HEK293 (cell line): ENCODE measurements around the gene EBLN2.

Experiments used
- CTCF ChIA-PET: fragments of 350-600 bp; formaldehyde crosslinking; extraction: SDS; loops from one replicate; lab custom pipeline; 2021; ENCODE audit warnings: antibody characterized with exemption; lab: Yijun Ruan, JAX
- POLR2A ChIA-PET: fragments of 300-600 bp; formaldehyde crosslinking; extraction: SDS; loops from one replicate; lab custom pipeline; 2020; ENCODE audit warnings: antibody characterized with exemption, inconsistent platforms; lab: Yijun Ruan, JAX
- H3K27ac ChIP-seq: fragments of 200-500 bp; sonication (Bioruptor generic); 2 replicates; pipeline ENCODE4 v1.5.1; 2014; ENCODE audit warnings: low read depth, low read length, control low read depth, inconsistent platforms; ENCODE audit errors: extremely low read depth
- H3K36me3 ChIP-seq, 2 experiments: fragments of 200-500 bp in 1 of 2; sonication (Bioruptor generic) in 1 of 2; 1 replicate in 1 of 2; 2 replicates in 1 of 2; pipeline ENCODE4 v1.5.1; 2014 to 2017; ENCODE audit warnings: inconsistent platforms in 2 of 2, low read length in 2 of 2; ENCODE audit not compliant: control insufficient read depth in 2 of 2, insufficient read depth in 1 of 2
- H3K4me1 ChIP-seq: fragments of 200-500 bp; sonication (Bioruptor generic); 2 replicates; pipeline ENCODE4 v1.5.1; 2014; ENCODE audit warnings: mild to moderate bottlenecking, low read length, inconsistent platforms; ENCODE audit not compliant: control insufficient read depth, insufficient read depth
- H3K4me3 ChIP-seq: 2 replicates; pipeline ENCODE4 v1.5.1; 2011; ENCODE audit warnings: low read depth, mild to moderate bottlenecking, control low read depth, low read length, moderate library complexity
- H3K9me3 ChIP-seq: fragments of 200-500 bp; sonication (Bioruptor generic); 2 replicates; pipeline ENCODE4 v1.5.1; 2014; ENCODE audit warnings: low read depth, low read length, inconsistent platforms; ENCODE audit not compliant: control insufficient read depth, insufficient read depth
- ELK4 ChIP-seq: IDR thresholded peaks from 2 replicates; pipeline ENCODE4 v1.6.1; 2011; ENCODE audit warnings: mild to moderate bottlenecking, low read depth, low read length, borderline replicate concordance
- GLI4 ChIP-seq: fragments of 450-650 bp; formaldehyde crosslinking; IDR thresholded peaks from 2 replicates; pipeline ENCODE4 v1.5.1; 2016; ENCODE audit warnings: missing biosample characterization, missing genetic modification characterization
- HIC1 ChIP-seq: fragments of 450-650 bp; formaldehyde crosslinking; IDR thresholded peaks from 2 replicates; pipeline ENCODE4 v1.5.1; 2016; ENCODE audit warnings: missing biosample characterization, missing genetic modification characterization
- HOXD13 ChIP-seq: sonication (generic); formaldehyde crosslinking; IDR thresholded peaks from 2 replicates; pipeline ENCODE4 v1.8.0; 2022; ENCODE audit warnings: missing genetic modification reagents, borderline replicate concordance
- PATZ1 ChIP-seq: fragments of 450-650 bp; formaldehyde crosslinking; IDR thresholded peaks from 2 replicates; pipeline ENCODE4 v1.5.1; 2016; ENCODE audit warnings: missing biosample characterization, missing genetic modification characterization
- SCRT1 ChIP-seq: fragments of 450-650 bp; formaldehyde crosslinking; IDR thresholded peaks from 2 replicates; pipeline ENCODE4 v1.5.1; 2016; ENCODE audit warnings: missing biosample characterization, missing genetic modification characterization, borderline replicate concordance
- SCRT2 ChIP-seq: fragments of 450-650 bp; formaldehyde crosslinking; IDR thresholded peaks from 2 replicates; pipeline ENCODE4 v1.5.1; 2016; ENCODE audit warnings: missing biosample characterization, missing genetic modification characterization
- TSHZ1 ChIP-seq: fragments of 450-650 bp; formaldehyde crosslinking; IDR thresholded peaks from 2 replicates; pipeline ENCODE4 v1.5.1; 2016; ENCODE audit warnings: missing biosample characterization, missing genetic modification characterization, borderline replicate concordance
- YY1 ChIP-seq: fragments of 450-650 bp; formaldehyde crosslinking; IDR thresholded peaks from 2 replicates; pipeline ENCODE4 v1.5.1; 2018; ENCODE audit warnings: missing biosample characterization, missing genetic modification characterization
- ZBTB7A ChIP-seq: fragments of 450-650 bp; formaldehyde crosslinking; IDR thresholded peaks from 2 replicates; pipeline ENCODE4 v1.5.1; 2016; ENCODE audit warnings: low read depth, missing biosample characterization, missing genetic modification characterization
- ZFHX2 ChIP-seq: fragments of 450-650 bp; formaldehyde crosslinking; conservative IDR thresholded peaks from 2 replicates; pipeline ENCODE4 v1.5.1; 2016; ENCODE audit warnings: missing biosample characterization, missing genetic modification characterization
- ZNF10 ChIP-seq: fragments of 450-650 bp; formaldehyde crosslinking; IDR thresholded peaks from 2 replicates; pipeline ENCODE4 v1.5.1; 2017; ENCODE audit warnings: missing biosample characterization, missing genetic modification characterization
- ZNF211 ChIP-seq: fragments of 450-650 bp; formaldehyde crosslinking; IDR thresholded peaks from 2 replicates; pipeline ENCODE4 v1.5.1; 2016; ENCODE audit warnings: low read depth, missing biosample characterization, missing genetic modification characterization
- ZNF292 ChIP-seq: fragments of 450-650 bp; formaldehyde crosslinking; IDR thresholded peaks from 2 replicates; pipeline ENCODE4 v1.5.1; 2016; ENCODE audit warnings: low read depth, missing biosample characterization, missing genetic modification characterization, borderline replicate concordance
- ZNF324 ChIP-seq: fragments of 450-650 bp; formaldehyde crosslinking; IDR thresholded peaks from 2 replicates; pipeline ENCODE4 v1.5.1; 2016; ENCODE audit warnings: missing biosample characterization, missing genetic modification characterization
- ZNF433 ChIP-seq: fragments of 450-650 bp; formaldehyde crosslinking; IDR thresholded peaks from 2 replicates; pipeline ENCODE4 v1.5.1; 2016; ENCODE audit warnings: missing biosample characterization, missing genetic modification characterization, low read depth
- ZNF518A ChIP-seq: fragments of 450-650 bp; formaldehyde crosslinking; conservative IDR thresholded peaks from 2 replicates; pipeline ENCODE4 v1.5.1; 2016; ENCODE audit warnings: low read depth, missing biosample characterization, missing genetic modification characterization
- ZNF747 ChIP-seq: fragments of 450-650 bp; formaldehyde crosslinking; IDR thresholded peaks from 2 replicates; pipeline ENCODE4 v1.5.1; 2016; ENCODE audit warnings: missing biosample characterization, missing genetic modification characterization
- ZNF785 ChIP-seq: fragments of 450-650 bp; formaldehyde crosslinking; IDR thresholded peaks from 2 replicates; pipeline ENCODE4 v1.5.1; 2016; ENCODE audit warnings: missing biosample characterization, missing genetic modification characterization
- ZNF843 ChIP-seq: fragments of 450-650 bp; formaldehyde crosslinking; IDR thresholded peaks from 2 replicates; pipeline ENCODE4 v1.5.1; 2016; ENCODE audit warnings: missing biosample characterization, missing genetic modification characterization
- ZSCAN30 ChIP-seq: fragments of 450-650 bp; IDR thresholded peaks from 2 replicates; pipeline ENCODE4 v1.5.1; 2018; ENCODE audit warnings: missing biosample characterization, mild to moderate bottlenecking, missing genetic modification characterization, moderate library complexity

EBLN2 gene

GRCh38 chr3:73056845-73057150 lies 4.7 kb upstream of the EBLN2 start:
- H3K4me3 ChIP-seq, result no peak overlapping the region
- H3K36me3 ChIP-seq, result peaks cover 0 to 7% of the 10 kb centered on the region in 2 experiments; a peak in 1 of 3 replicates
- ChIA-PET CTCF (interaction anchor here (0.7 to 2.3 kb wide), 15 partner anchors 13 to 207 kb away, joined by 3 to 13 read pairs (median 5); partner anchors contain the start of gene PPP4R2), POLR2A (no interaction called here)
- no peaks in the 10 kb centered on the region for H3K9me3 ChIP-seq
- H3K4me1 ChIP-seq, result no peaks in the 10 kb centered on the region
- no peak overlapping the region for H3K27ac ChIP-seq
- no peak for TF ChIP-seq ZNF785 (tag by site-specific recombination)
- TF ChIP-seq SCRT1 (tag by site-specific recombination), result 0 out of 2 replicates have a peak, but pooled peaks have one; percentile 50
- peak; percentile 91 for TF ChIP-seq SCRT2 (tag by site-specific recombination)

GRCh38 chr3:73060302-73060723 lies 1.1 kb upstream of the EBLN2 start:
- POLR2A ChIA-PET, result no interaction called here
- Histone ChIP-seq H3K9me3 (no peaks in the 10 kb centered on the region), H3K4me1 (no peaks in the 10 kb centered on the region), H3K36me3 (peaks cover 5 to 41% of the 10 kb centered on the region in 2 experiments), H3K4me3 (no peak overlapping the region), H3K27ac (no peak overlapping the region)
- CTCF ChIA-PET, result interaction anchor here (1.5 kb wide), 1 partner anchor 209 kb away, joined by 5 read pairs; no protein-coding TSS in a partner anchor
- TF ChIP-seq ZNF10 (tag by site-specific recombination) (no peak), ELK4 (no peak), ZNF211 (no peak), TSHZ1 (tag by site-specific recombination) (no peak), ZNF518A (tag by site-specific recombination) (no peak), ZNF433 (no peak), ZBTB7A (no peak), ZFHX2 (tag by site-specific recombination) (no peak), ZSCAN30 (tag by site-specific recombination) (no peak), HIC1 (no peak), ZNF747 (tag by site-specific recombination) (no peak), GLI4 (tag by site-specific recombination) (no peak), ZNF843 (tag by site-specific recombination) (no peak), HOXD13 (CRISPR knock-in tag) (no peak), ZNF292 (tag by site-specific recombination) (no peak), YY1 (tag by site-specific recombination) (no peak), PATZ1 (tag by site-specific recombination) (no peak), ZNF324 (no peak)
